ENCODE measurements around the gene CCDC6. TPM values are rescaled to one million over a fixed set of nuclear protein-coding genes. Genes with fewer than 3 reads are reported as not detected.

Gene CCDC6
- total and polyA plus RNA-seq, 2 of the 4 experiments (the other 2 are of a cell fraction): 21.8 to 30.8 TPM

- peaks cover 0 to 1% of the 10 kb centered on the region in 2 experiments; a peak in 1 of 4 replicates for H3K79me1 ChIP-seq (ENCODE audit: low read depth in 1 of 2, low read length in 2 of 2)
- no peak for TF ChIP-seq MAFK (IDR thresholded peaks at IDR 0.05; ENCODE audit: low read depth, low read length)
- no peak for TF ChIP-seq RFX5 (IDR thresholded peaks at IDR 0.05; ENCODE audit: low read depth, low read length)
- no peak for TF ChIP-seq RCOR1 (IDR thresholded peaks at IDR 0.05; ENCODE audit: insufficient replicate concordance, low read length)
- no peak for TF ChIP-seq POLR2A (IDR thresholded peaks at IDR 0.05; ENCODE audit: low read depth, low read length)
- TF ChIP-seq CTCF (conservative IDR thresholded peaks at IDR 0.05; ENCODE audit: low read depth, low read length): no peak
- TF ChIP-seq MAZ (IDR thresholded peaks at IDR 0.05; ENCODE audit: borderline replicate concordance, low read depth, low read length): no peak
- no peak for TF ChIP-seq CHD1 (IDR thresholded peaks at IDR 0.05; ENCODE audit: low read depth, low read length)
- no peak for TF ChIP-seq FOS (IDR thresholded peaks at IDR 0.05; ENCODE audit: low read depth, low read length)
- TF ChIP-seq SMC3 (IDR thresholded peaks at IDR 0.05; ENCODE audit: low read depth, low read length): no peak
- TF ChIP-seq RAD21 (IDR thresholded peaks at IDR 0.05; ENCODE audit: low read length): no peak
- TF ChIP-seq MXI1 (IDR thresholded peaks at IDR 0.05; ENCODE audit: borderline replicate concordance, low read depth, low read length): no peak
- no peak for TF ChIP-seq CEBPB (IDR thresholded peaks at IDR 0.05; ENCODE audit: low read depth, low read length)
- no peak for TF ChIP-seq BHLHE40 (IDR thresholded peaks at IDR 0.05; ENCODE audit: low read depth, low read length)
- no peak for TF ChIP-seq NFE2L2 (IDR thresholded peaks at IDR 0.05; ENCODE audit: low read depth, low read length)
- TF ChIP-seq ELK1 (IDR thresholded peaks at IDR 0.05; ENCODE audit: borderline replicate concordance, low read depth, low read length): no peak
- no peak for TF ChIP-seq USF2 (IDR thresholded peaks at IDR 0.05; ENCODE audit: low read depth, low read length)
- H3K27ac ChIP-seq (ENCODE audit: insufficient read depth, low read length): no peak overlapping the region
- no peak overlapping the region for H3K56ac ChIP-seq (ENCODE audit: extremely low read depth, insufficient read depth, low read length)
- H4K20me1 ChIP-seq (ENCODE audit: insufficient read depth, low read length): no peaks in the 10 kb centered on the region
- H3K4me3 ChIP-seq (ENCODE audit: insufficient read depth, low read depth, low read length): no peak overlapping the region
- no peak overlapping the region for H4K8ac ChIP-seq (ENCODE audit: low read depth in 2 of 2, low read length in 2 of 2)
- ATAC-seq (ENCODE audit: low read depth) (no peak), DNase-seq (no peak)
- H3K4me1 ChIP-seq (ENCODE audit: control insufficient read depth, insufficient read depth, low read length): no peaks in the 10 kb centered on the region
- H2AFZ ChIP-seq (replicated peaks; ENCODE audit: low read length, poor library complexity): no peak overlapping the region
- H3K4me2 ChIP-seq (ENCODE audit: low read depth, low read length): no peak overlapping the region
- POLR2A ChIA-PET (ENCODE audit: unreplicated experiment): no interaction called here
- H4K91ac ChIP-seq (ENCODE audit: insufficient read depth, low read depth, low read length): no peak overlapping the region
- H4K5ac ChIP-seq (ENCODE audit: low read depth, low read length): no peak overlapping the region
- no peak overlapping the region for H3K4ac ChIP-seq (ENCODE audit: low read depth, low read length)
- no TSS peak for BruUV-seq (replicated peaks)
- H2AK5ac ChIP-seq (ENCODE audit: low read depth, low read length): no peak overlapping the region
- CTCF ChIA-PET: no interaction called here
- intact Hi-C loops (cut with micrococcal nuclease) (loop anchor here (10.0 kb wide), 1 partner anchor 559 kb away; no protein-coding TSS in a partner anchor), in situ Hi-C loops (cut with MboI; ENCODE audit: low sequenced_read_pairs) (loop anchor here (10.0 kb wide), 1 partner anchor 169 kb away; no protein-coding TSS in a partner anchor), dilution Hi-C loops (cut with HindIII; ENCODE audit: low sequenced_read_pairs, unreplicated experiment) (no loop called here)
- peaks cover 27% of the 10 kb centered on the region for H3K36me3 ChIP-seq (ENCODE audit: control insufficient read depth, insufficient read depth, low read length)
- H3K9me3 ChIP-seq (ENCODE audit: control insufficient read depth, insufficient read depth, low read length): no peaks in the 10 kb centered on the region
- no peak overlapping the region for H3K23ac ChIP-seq (ENCODE audit: low read depth, low read length)
- H2BK20ac ChIP-seq (ENCODE audit: low read depth, low read length): no peak overlapping the region
- no peak overlapping the region for H2BK120ac ChIP-seq (ENCODE audit: low read depth, low read length)
- WGBS, 2 experiments (ENCODE audit: extremely low coverage in 2 of 2, insufficient read length in 1 of 2): no CpG with 5 or more reads among the region's 4 CpGs
- H2BK5ac ChIP-seq (ENCODE audit: low read depth, low read length, poor library complexity, severe bottlenecking): no peak overlapping the region
- H3K18ac ChIP-seq (ENCODE audit: low read depth, low read length): no peak overlapping the region
- no peak overlapping the region for H3K9ac ChIP-seq (ENCODE audit: low read depth, low read length)
- H3K9me1 ChIP-seq (ENCODE audit: insufficient read depth, low read length): no peaks in the 10 kb centered on the region; the same call in 1 of the 2 replicates
- no peak overlapping the region for H2BK15ac ChIP-seq (ENCODE audit: low read depth, low read length)
- H3K27me3 ChIP-seq (ENCODE audit: control insufficient read depth, insufficient read depth, low read length): no peaks in the 10 kb centered on the region
- no peak overlapping the region for H3K14ac ChIP-seq (replicated peaks; ENCODE audit: low read depth, low read length)
- no peak overlapping the region for H2AK9ac ChIP-seq (replicated peaks; ENCODE audit: low read depth, low read length, poor library complexity)
Measured at GRCh38 chr10:59804220-59804619, 102.1 kb downstream of the CCDC6 start.

Data from IMR-90 (cell line).